HG02938 (cell line): ENCODE data around the gene ERMAP.
"Not testable (repeated sequence)": the region's sequence is repeated elsewhere in the genome, so short reads cannot be mapped to it uniquely, and the experiment has no call there.

Experiments
- ATAC-seq: cut with Tn5 transposase; IDR thresholded peaks from one replicate; pipeline ENCODE4 v1.9.1; 2021; ENCODE audit warnings: mild to moderate bottlenecking, moderate library complexity; ENCODE audit not compliant: unreplicated experiment

ERMAP gene

DNA sequence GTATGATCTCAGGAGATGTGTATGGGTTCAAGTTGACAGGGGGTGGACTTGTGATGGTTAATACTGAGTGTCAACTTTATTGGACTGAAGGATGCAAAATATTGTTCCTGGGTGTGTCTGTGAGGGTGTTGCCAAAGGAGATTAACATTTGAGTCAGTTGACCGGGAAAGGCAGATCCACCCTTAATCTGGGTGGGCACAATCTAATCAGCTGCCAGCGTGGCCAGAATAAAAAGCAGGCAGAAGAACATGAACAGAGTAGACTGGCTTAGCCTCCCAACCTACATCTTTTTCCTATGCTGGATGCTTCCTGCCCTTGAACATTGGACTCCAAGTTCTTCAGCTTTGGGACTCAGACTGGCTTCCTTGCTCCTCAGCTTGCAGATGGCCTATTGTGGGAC lies 52.8 kb downstream of the ERMAP start:
- ATAC-seq, result not testable (repeated sequence)

DNA sequence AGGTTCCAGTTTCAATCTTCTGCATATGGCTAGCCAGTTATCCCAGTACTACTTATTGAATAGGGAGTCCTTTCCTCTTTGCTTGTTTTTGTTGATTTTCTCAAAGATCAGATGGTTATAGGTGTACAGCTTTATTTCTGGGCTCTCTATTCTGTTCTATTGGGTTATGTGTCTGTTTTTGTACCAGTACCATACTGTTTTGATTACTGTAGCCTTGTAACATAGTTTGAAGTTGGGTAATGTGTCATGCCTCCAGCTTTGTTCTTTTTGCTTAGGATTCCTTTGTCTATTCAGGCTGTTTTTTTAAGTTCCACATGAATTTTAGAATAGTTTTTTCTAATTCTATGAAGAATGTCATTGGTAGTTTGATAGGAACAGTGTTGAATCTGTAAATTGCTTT lies 56.2 kb downstream of the ERMAP start:
- not testable (repeated sequence) for ATAC-seq

DNA sequence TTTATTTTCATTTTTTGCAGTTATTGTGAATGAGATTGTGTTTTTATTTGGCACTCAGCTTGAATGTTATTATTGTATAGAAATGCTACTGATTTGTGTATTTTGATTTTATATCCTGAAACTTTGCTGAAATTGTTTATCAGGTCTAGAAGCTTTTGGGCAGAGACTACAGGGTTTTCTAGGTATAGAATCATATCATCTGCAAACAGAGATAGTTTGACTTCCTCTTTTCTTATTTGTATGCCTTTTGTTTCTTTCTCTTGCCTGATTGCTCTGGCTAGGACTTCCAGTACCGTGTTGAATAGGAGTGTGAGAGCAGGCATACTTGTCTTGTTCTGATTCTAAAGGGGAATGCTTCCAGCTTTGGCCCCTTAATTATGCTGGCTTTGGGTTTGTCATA lies 56.7 kb downstream of the ERMAP start:
- ATAC-seq, result no peak

DNA sequence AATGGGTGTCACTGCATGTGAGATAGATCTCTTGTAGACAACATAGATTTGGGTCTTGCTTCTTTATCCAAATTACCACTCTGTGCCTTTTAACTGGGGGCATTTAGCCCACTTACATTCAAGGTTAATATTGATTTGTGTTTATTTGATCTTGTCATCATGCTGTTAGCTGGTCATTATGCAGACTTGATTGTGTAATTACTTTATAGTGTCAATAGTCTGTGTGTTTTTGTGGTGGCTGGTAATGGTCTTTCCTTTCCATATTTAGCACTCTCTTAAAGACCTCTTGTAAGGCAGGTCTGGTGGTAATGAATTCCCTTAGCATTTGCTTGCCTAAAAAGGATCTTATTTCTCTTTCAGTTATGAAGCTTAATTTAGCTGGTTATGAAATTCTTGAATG lies 59.1 kb downstream of the ERMAP start:
- ATAC-seq, result no peak

DNA sequence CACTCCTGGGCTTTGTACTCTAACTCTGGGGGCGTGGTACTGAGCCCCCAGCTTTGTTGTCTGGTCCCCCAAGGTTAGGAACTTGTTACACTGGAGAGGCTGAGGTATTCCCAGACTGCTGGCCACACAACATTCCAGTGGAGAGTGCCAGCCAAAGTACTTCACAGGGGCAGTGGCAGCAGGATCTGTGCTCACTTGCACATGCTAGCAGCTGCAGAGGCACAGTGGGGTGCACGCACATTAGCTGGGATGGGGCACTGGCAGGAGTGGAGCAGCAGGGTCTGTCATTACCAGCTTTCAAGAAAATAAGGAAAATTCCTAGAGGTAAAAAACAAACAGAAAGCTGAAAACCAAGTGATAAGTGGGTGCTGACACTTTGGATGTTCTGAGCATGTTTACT lies 60.5 kb downstream of the ERMAP start:
- ATAC-seq, result no peak

DNA sequence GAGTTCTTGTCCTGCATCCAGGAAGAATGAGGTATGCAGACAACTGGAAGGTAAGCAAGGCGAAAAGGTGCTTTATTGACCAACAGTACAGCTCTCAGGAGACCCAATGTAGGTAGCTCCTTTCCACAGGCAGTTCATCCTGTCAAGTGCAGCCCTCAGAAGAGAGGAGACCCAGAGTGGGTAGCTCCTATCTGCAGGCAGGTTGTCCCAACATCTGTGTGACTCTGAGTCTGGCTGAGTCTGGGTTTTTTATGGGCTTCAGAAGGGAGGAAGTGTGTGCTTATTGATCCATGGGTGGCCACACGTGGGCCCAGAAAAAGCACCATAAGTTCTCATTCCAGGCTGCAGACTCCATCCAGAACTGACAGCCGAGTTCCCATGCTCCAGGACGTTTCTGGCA lies 63.5 kb downstream of the ERMAP start:
- ATAC-seq, result no peak

DNA sequence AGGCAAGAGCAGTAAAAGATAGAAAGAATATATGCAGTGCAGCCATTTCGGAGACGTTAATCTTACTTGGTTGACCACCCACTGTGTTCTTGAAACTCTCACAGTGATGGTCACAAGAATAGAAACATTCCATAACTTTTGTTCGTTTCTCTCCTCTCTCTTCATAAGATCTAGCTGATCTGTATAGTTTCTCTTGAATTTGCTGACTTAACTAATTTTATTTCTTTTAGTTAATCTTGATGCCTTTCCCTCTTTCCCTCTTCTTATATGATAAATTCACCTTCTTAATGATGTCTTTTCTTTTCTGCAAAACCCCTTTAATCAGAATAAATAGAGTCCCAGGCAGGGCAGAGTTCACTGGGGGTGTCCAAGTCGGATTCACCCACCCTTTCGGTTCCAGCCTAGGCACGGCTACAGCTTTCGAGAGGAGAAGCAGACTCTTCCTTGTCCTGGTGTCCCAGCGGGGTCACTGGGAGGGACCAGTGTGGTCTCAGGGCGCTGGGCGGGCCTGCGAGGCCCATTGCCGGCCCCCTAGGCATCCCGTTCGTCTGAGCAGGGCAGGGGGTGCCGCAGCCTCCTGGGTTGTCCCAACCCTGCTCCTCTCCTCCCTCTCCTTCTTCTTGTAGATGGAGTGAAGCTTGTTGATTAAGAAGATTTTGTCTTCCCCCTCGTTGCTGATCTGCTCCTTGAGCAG lies 69.3 kb downstream of the ERMAP start:
- ATAC-seq, result no peak

DNA sequence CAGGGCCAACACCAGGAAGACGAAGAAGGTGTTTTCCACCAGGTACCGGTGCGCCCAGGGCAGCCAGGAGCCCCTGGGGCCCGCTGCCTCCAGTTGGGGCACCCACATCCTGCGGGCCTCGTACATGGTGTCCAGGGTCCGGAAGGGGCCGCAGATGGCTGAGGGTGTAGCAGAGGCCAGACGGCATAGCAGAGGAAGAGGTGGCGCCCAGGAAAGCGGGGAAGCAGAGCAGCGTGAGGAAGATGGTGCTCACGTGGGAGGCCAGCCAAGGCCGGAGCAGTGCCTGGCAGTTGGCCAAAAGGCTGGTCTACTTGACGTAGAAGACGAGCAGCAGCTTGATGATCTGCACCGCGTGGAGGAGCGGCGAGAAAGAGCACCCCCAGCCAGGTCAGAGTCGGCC lies 69.9 kb downstream of the ERMAP start:
- ATAC-seq, result no peak

DNA sequence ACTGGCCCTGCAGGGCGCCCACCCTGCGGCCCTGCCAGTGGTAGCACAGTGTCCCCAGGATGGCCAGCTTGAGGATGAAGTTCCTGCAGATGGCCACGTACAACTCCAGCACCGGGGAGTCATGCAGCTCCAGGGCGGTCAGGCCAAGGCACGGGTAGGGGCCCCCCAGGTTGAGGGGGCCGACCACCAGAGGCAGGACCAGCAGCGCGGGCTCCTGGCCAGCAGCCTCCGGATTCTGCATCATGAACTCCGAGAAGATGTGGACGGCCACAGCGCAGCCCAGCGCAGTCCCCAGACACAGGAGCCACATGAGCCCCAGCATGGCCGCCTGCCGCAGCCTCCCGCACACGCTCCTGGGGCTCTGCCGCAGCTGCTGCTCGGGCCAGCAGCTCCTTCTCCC lies 70.4 kb downstream of the ERMAP start:
- ATAC-seq, result no peak

DNA sequence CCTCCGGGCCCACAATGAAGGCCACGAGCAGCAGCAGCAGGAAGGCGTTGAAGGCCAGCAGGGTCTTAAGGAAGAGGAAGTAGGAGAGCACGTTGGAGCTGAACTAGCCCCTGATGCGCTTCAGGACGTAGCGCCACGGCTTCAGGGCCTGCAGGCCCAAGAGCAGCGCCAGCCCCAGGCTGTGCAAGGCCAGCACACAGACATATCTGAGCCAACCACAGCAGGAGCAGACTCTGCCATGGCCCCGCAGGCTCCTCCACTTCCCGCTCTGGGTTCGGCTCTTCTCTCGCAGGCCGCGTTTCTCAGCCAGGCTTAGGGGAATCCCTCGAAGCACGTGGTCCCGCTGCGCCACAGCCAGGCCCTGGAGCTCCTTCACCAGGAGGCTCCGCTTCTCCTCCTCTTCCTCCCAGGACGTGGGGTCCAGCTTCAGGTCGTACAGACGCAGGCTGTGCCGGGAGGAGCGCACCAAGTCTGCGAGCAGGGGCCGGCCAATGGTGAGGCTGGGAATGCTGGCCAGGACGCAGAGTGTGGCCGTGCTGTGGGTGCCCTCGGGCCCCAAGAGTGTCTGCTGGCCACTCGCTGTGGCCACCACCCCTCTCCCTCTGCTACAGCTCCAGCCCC lies 71.2 kb downstream of the ERMAP start:
- no peak for ATAC-seq

DNA sequence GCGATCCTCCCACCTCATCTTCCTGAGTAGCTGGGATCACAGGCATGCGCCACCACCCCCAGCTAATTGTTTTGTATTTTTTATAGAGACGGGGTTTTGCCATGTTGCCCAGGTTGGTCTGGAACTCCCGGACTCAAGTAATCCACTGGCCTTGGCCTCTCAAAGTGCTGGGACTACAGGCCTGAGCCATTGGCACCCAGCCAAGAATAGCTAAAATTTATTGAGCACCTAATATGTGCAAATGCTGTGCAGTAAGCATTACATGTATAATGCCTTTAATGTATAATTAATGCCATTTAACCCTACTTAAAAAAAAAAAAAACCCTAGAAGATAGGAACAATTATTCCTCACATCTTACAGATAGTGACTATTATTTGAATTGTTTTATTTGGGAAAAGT lies 72.3 kb downstream of the ERMAP start:
- ATAC-seq, result no peak

DNA sequence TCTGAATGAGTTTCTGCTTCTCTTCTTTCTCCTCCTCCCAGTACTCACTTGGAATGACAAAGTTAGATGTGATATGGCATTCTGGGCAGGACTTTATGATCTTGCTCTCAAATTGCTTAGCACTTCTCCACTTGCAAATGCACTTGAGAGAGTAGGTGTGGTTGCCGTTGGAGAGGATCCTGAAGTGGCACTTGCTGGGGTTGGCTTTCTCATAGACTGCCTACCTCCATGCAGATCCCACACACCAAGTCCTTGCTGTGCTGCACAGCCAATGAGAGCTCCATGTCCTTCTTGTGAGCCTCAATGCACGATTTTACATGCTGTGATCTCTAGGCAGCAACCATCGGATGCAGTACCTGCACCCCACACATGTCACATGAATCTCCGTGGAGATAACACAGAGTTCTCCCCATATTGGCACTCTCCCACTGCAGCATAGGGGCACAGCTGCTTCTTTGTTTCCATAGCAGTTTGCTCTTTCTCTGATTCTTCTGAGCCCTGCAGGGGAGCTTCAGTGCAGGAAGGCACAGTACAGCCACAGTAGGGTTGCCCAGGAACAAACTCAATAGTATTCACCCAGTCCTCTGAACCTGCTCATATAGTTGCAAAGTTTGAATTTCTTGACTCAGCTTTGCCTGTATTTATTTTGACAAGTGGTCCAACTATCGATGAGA lies 74.7 kb downstream of the ERMAP start:
- no peak for ATAC-seq
